ENCODE measurements around the gene P2RY8. TPM values are rescaled to one million over a fixed set of nuclear protein-coding genes. Genes with fewer than 3 reads are reported as not detected.
"Not testable (repeated sequence)": the region's sequence is repeated elsewhere in the genome, so short reads cannot be mapped to it uniquely, and the experiment has no call there.

P2RY8 gene
- polyA plus RNA-seq, 1 donor, result 0.51 TPM

DNA sequence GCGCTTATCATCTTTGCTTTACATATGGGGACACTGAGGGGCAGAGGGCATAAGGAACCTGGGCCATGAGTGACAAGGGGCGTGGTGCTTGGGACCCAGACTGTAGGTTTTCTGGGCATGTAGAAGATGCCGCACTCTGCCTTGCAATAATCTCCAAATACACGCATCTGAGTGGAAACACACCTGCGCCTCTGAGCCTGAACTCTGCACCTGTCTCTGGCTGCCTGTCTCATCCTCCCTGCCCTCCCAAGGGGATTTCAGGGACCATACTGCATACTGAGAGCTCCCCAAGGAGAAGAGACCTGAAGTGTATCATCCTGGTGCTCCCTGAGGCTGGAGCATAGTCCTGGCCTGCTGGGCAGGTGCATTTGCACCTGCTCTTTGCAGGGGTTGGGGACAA lies 49.6 kb downstream of the P2RY8 start:
- DNase-seq (ENCODE audit: low read depth), result no peak

DNA sequence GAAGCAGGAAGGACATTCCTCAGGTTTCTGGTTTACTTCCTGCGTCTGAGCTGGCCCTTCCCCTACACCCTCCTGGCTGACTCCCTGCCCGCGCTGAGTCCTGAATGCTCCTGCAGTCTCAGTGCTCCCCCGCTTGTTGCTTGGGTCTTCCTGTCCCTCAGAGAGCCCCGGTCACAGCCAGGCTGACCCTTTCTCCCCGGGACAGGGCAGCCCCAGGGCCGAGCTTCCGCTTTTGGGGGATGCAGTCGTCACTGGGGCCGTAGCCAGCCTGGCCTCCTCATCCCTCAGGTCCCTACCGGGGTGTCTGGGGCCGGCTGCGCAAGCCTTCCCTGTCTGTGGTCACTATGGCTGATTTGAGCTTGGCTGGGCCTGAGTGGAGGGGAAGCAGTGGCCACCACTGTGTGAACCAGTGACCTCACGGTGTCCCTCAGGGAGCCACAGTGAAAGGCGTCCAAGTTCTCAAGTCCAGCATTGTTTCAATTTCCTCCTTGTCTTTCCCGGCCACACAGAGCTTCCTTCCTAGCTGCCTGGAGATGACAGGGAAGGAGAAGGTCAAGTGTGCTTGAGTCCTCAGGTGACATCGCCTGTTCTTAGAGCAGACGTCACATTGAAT lies 50.1 kb downstream of the P2RY8 start:
- no peak for DNase-seq (ENCODE audit: low read depth)

DNA sequence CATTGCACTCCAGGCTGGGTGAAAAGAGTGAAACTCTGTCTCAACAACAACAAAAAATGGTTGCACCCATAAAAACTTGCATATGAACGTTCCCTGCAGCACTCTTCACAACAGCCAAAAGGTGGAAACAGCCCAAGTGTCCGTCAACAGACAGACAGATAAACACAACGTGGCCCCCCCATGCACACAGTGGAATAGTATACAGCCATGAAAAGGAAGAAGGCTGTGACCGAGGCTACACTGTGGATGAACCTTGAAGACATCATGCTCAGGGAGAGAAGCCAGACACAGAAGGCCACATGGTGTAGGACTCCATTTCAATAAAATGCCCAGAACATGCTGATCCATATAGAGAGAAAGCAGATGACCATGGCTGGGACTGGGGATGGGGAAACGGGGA lies 50.8 kb downstream of the P2RY8 start:
- DNase-seq (ENCODE audit: low read depth), result no peak

DNA sequence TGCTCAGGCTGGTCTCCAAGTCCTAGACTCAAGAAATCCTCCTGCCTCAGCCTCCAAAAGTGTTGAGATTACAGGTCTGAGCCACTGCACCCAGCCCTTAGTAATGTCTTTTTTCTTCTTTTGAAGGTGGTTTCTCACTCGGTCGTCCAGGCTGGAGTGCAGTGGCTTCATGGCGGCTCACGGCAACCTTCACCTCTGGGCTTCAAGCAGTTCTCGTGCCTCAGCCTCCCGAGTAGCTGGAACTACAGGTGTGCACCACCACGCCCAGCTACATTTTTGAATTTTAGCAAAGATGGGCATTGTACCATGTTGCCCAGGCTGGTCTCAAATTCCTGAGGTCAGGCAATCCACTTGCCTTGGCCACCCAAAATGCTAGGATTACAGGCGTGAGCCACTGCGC lies 52.0 kb downstream of the P2RY8 start:
- no peak for DNase-seq (ENCODE audit: low read depth)

DNA sequence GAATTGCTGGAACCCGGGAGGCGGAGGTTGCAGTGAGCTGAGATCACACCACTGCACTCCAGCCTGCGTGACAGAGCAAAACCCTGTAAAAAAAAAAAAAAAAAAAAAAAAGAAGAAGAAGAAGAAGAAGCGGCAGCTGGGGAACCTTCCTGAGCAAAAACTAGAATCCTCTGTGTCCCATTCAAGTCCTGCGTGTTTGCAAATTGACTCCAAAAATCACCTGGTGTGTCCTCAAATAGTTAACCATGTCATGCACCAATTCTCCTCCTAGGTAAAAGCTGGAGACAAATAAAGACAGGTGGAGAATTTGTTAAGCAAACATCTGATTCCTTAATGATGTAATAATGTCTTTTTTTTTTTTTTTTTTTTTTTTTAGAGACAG lies 52.4 kb downstream of the P2RY8 start:
- no peak for DNase-seq (ENCODE audit: low read depth)

DNA sequence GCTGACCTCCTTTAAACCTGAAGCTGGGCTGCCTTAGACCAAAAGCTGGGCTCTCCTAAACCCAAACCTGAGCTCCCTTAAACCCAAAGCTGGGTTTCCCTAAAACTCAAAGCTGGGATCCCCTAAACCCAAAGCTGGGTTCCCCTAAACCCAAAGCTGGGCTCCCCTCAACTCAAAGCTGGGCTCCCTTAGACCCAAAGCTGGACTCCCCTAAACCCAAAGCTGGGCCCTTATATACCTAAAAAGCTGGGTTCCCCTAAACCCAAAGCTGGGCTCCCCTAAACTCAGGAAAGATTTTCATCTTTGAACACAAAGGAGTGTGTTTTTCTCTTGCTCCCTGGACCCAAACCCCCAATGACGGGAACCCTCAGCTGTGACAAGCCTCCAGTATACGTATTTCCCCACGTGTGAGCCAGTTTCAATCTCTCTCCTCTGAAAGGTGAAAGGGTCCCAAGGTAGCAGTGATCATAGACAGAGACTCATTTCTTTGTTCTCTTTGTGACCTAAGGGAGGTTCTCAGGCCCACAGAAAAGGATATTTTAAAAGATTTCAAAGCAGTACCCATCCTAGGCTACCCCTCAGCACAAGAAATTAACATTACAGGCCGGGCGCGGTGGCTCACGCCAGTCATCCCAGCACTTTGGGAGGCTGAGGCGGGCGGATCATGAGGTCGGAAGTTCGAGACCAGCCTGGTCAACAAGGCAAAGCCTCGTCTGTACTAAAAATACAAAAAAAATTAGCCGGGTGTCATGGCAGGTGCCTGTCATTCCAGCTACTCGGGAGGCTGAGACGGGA lies 52.9 kb downstream of the P2RY8 start:
- DNase-seq (ENCODE audit: low read depth), result no peak

DNA sequence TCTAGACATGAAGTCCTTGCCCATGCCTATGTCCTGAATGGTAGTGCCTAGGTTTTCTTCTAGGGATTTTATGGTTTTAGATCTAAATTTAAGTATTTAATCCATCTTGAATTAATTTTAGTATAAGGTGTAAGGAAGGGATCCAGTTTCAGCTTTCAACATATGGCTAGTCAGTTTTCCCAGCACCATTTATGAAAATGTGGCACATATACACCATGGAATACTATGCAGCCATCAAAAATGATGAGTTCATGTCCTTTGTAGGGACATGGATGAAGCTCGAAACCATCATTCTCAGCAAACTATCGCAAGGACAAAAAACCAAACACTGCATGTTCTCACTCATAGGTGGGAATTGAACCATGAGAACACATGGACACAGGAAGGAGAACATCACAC lies 54.5 kb downstream of the P2RY8 start:
- DNase-seq (ENCODE audit: low read depth), result not testable (repeated sequence)

DNA sequence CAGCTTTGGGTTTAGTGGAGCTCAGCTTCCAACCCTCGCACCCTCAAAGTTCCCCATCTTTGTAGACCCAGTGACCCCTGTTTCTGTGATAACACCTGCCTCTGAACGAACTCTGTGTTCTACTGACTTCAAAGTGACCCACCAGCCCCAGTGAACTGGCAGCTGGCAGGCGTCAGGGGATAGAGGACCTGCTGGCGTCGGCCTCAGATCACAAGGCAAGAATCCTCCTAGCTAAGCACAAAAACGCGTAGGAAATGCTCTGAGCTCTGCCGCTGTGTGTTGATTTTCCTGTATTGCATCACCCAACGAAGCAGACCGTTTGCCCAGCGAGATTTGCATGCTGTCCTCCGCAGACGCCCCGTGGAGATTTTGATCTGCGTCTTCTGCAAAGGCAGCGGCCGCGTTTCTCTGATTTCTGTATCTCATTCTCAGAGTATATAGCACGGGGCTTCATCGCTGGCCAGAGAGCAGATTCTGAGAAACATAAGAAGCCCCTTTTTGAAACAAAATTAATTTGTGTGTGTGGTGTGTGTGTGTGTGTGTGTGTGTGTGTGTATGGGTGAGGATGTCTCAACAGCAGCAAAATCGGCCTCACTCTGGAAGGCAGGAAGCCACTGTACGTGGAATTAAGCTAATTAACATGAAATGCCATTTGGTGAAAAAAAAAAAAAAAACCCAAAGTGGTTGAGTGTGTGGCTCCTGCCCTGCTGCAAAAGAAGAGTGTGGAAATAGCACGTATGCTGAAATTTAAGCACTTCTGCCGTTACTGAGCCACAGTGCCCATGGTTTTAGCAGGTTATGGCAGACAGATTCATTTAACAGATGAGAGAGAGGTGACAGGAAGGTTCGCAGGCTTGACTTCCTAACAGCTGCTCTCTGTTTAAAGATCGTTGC lies 55.1 kb downstream of the P2RY8 start:
- no peak for DNase-seq (ENCODE audit: low read depth)

DNA sequence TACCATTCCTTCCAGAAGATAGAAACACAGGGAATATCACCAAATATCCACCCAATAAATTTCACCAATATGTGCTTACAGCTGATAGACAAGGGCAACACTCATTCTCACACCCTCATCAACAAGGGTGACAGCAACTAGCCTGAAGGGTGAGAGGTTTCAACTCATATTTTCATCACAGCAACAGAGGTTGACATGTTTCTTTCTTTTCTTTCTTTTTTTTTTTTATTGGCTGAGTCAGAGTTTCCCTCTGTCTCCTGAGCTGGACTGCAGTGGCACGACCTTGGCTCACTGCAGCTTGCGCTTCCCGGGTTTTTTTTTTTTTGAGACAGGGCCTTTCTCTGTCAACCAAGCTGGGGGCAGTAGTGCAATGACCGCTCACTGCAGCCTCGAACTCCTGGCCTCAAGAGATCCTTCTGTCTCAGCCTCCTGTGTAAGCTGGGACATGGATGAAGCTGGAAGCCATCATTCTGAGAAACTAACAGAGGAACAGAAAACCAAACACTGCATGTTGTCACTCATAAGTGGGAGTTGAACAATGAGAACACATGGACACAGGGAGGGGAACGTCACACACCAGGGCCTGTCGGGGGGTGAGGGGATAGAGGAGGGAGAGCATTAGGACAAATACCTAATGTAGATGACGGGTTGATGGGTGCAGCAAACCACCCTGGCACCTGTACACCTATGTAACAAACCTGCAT lies 56.8 kb downstream of the P2RY8 start:
- no peak for DNase-seq (ENCODE audit: low read depth)

DNA sequence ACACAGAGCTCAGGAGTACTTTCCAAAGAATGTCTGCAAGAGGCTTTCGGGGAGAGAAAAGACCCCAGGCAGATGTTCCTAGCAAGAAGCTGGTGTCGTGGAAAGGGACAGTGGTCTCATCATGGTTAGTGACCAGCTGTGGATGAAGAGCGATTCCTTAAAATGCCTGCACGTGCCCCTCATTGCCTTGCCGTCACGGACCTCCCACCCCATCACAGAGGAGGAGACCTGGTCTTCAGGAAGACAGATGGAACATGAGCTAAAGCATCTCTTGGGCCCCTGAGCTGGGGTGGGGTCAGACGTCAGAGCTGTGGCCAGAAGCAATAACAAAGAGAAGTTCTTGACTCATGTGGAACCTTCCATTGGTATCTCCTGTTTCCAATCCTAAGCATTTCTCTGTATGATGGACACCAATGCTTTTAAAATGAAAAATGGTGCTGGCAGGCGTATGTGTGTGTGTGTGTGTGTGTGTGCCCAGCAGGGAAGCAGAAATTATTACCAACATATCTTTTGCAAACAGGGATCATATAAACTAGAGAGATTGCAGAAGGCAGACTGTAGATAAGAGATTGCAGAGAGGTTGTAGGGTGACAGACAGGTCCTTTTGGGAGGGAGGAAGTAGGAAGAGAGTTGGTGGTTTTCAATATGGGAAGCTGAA lies 59.1 kb downstream of the P2RY8 start:
- no peak for DNase-seq (ENCODE audit: low read depth)

DNA sequence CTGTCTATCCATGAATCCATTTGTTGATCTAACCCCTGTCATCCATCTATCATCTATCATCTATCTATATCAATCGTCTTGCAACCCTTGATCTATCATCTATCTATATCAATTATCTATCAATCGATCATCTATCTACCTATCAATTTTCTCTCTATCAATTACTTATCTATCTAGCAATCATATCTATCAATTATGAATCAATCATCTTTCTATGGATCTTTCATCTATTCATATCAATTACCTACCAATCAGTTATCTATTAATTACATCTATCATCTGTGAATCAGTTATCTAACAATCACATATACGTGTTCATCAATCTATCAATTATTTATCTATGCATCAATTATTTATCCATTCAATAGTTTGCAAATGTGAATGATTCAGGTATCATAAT lies 59.8 kb downstream of the P2RY8 start:
- DNase-seq (ENCODE audit: low read depth), result no peak

DNA sequence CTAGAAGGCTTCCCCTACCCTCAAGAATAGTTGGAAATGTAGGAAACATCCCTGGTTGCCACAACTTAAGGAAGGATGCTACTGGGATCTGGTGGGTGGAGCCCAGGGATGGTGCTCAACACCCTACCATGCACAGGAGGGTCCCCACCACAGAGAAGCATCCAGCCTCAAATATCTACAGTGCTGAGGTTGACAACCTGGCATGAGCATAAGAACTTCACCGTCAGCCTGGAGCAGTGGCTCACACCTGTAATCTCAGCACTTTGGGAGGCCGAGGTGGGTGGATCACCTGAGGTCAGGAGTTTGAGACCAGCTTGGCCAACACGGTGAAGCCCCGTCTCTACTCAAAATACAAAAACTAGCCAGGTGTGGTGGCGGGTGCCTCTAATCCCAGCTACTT lies 60.3 kb downstream of the P2RY8 start:
- no peak for DNase-seq (ENCODE audit: low read depth)

DNA sequence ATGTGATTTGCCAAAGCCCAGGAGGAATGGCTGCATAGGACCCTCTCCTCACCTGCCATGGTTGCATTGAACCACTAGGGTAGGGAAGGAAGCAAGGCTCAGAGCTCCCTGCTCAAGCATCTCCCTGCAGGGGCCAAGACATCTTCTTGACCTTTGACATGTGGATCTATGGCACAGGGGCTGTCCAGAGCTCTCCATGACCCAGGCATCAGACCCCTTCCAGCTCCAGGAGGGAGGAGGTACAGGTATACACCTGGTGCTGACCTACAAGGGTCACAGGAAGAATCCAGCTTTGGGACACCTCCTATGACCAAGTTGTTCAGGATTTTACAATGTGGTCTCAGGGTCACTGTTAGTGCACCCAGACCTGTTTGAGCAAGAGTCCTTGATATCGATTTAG lies 61.1 kb downstream of the P2RY8 start:
- DNase-seq (ENCODE audit: low read depth), result no peak

DNA sequence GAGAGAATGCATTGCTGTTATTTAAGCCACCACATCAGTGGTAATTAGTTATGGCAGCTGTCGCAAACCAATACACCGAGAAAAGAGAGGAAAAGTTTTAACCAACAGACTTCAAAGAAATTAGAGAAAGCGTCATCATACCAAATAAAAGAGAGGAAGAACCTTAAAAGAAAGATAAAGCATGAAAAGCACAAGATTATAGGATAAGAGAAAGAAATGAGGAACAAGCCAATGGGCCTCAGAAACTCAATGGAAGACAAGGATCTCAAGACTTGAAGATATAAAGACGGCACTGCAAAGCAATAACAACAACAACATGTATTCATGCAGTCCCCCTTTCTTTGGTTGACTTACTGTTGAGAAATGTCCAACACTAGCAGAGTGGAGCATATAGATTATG lies 61.5 kb downstream of the P2RY8 start:
- DNase-seq (ENCODE audit: low read depth), result no peak

DNA sequence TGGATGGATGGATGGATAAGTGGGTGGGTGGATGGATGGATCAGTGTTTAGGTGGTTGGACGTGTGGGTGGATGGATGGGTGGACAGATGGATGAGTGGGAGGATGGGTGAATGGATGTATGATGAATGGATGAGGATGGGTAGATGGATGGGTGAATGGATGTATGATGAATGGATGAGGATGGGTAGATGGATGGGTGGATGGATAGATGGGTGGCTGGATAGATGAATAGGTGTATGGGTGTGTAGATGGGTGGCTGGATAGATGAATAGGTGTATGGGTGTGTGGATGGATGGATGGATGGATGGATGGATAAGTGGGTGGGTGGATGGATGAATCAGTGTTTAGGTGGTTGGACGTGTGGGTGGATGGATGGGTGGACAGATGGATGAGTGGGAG lies 62.4 kb downstream of the P2RY8 start:
- not testable (repeated sequence) for DNase-seq (ENCODE audit: low read depth)

DNA sequence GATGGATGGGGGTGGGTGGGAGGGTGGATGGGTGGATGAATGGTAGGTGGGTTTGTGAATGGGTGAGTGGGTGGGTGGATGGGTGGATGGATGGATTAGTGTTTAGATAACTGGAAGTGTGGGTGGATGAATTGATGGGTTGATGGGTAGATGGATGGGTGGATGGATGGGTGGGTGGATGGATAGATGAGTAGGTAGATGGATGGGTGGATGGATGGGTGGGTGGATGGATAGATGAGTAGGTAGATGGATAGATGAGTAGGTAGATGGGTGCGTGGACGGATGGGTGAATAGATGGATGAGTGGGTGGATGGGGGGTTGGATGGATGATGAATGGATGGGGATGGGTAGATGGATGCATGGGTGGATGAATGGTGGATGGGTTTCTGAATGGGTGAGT lies 64.0 kb downstream of the P2RY8 start:
- no peak for DNase-seq (ENCODE audit: low read depth)

DNA sequence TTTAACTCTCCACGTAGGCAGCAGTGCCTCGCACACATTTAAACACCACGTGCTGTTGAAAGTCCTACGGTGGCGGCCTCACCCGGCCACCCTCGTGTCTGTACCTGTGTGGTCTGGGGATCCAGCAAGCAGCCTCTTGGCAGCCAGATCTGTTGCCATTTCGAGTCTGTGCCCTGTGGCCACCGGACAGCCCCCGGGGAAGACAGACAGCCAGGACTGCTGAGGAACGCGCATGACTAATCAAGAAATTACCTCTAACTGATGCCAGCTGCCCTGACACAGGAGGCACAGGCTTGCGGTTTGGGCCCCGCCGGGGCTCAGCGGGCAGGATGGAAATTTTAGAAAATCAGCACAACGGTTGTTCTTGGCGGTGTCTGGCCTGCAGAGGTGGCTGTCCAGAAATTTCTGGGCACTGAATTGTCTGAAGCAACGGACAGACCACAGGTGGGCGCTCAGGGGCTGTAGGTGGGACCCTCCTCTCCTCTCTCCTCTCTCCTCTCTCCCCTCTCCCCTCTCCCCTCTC lies 68.7 kb downstream of the P2RY8 start:
- DNase-seq (ENCODE audit: low read depth), result no peak

DNA sequence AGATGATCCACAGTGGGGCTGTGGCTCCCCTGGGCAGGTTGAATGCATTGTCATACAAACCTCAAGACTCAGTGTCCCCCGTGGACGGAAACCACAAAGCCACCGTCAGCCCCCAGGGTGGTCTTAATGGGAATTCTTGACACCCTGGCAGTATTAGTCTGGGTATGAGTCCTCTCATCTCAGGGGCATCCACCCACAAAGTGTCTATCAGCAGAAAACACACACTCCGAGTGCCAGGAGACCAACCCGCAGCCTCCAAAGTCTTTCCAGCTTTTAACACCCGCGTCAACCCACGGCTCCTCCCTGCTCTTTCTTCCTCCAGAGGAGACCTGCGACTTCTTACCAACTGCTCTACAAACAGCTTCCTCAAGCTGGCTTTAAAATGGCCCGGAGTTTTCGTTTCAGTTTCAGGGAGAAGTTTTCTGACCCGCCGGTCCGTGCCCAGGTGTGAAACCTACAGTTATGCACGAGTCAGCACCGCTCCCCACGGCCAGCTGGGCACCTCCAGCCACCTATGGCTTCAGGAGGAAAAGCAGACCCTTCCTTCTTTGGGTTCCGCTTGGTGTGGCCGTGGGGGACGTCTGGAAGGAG lies 69.9 kb downstream of the P2RY8 start:
- no peak for DNase-seq (ENCODE audit: low read depth)

DNA sequence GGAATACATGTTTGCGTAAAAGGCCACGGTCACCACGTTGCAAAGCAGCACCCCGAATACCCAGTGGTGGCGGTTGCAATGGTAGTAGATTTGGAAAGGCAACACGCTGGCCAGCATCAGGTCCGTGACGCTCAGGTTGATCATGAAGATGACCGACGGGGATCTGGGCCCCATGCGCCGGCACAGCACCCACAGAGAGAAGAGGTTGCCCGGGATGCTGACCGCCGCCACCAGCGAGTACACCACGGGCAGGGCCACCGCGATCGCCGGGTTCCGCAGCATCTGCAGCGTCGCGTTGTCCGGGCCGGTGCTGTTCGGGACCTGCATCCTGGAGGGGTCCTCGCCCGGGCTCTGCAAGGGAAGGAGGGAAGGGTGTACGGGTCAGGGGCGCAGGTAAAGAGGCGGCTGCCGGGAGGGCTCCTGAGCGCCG lies 70.7 kb downstream of the P2RY8 start:
- DNase-seq (ENCODE audit: low read depth), result no peak

DNA sequence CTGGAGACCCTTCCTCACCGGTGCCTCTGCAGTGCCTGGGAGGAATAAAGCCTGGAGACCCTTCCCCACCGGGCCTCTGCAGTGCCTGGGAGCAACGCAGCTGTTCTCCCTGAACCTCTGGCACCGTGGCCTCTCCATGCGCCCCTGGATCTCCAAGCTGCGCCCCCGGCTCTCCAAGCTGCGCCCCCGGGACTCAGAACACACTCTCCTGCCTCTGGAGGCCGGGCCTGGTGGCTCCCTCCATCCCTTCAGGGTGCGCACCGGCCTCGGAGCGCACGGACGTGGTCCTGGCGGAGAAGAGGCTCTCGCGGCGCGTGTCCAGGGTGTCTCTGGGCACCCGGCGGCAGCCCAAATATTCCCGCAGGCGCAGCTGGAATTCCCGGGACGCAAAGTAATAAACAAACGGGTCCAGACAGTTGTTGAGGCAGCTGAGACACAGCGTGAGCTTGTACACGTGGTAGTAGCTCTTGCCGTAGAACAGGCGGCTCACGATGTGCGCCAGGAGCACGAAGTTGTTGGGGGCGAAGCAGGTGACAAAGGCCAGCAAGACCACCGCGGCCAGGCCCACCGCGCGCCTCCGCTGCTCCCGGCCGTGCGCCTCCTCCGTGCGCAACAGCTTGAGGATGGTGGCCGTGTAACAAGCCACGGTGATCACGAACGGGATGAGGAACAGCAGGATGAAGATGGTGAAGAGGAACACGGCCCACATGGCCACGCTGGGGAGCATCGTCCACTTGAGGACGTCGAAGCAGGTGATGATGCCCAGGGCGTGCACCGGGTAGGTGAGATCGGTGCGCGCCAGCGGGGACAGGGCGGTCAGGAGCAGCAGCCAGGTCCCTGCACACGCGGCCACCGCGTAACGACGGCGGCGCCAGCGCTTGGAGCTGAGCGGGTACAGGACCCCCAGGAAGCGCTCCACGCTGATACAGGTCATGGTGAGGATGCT lies 71.4 kb downstream of the P2RY8 start:
- no peak for DNase-seq (ENCODE audit: low read depth)
